ENCODE data around the gene SCUBE1.

- TF ChIP-seq CTCF (IDR thresholded peaks at IDR 0.05; ENCODE audit: extremely low read depth in 1 of 2, insufficient read depth in 1 of 2, low read depth in 1 of 2, low read length in 2 of 2) (no peak), EZH2 (IDR thresholded peaks at IDR 0.05; ENCODE audit: borderline replicate concordance, low read depth, low read length, severe bottlenecking) (no peak), FOS (IDR thresholded peaks at IDR 0.05; ENCODE audit: borderline replicate concordance, insufficient read depth, low read length) (no peak), GATA2 (IDR thresholded peaks at IDR 0.05; ENCODE audit: insufficient read depth, insufficient read length, low read depth, low read length) (no peak), POLR2A (IDR thresholded peaks at IDR 0.05; ENCODE audit: low read depth, low read length) (no peak)
- TF ChIP-seq, protein P1, sequence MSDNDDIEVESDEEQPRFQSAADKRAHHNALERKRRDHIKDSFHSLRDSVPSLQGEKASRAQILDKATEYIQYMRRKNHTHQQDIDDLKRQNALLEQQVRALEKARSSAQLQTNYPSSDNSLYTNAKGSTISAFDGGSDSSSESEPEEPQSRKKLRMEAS (IDR thresholded peaks at IDR 0.05; ENCODE audit: insufficient read depth, insufficient read length), result no peak
Measured at GRCh38 chr22:43272869-43273318, 70.3 kb downstream of the SCUBE1 start.

Measured in endothelial cell of umbilical vein (primary cell).